Astrocyte of the cerebellum (primary cell): Measurements from ENCODE around the gene MGAT5.

Experiments used
- DNase-seq: peaks from one replicate; pipeline ENCODE4 v3.0.0-alpha.2; 2011; ENCODE audit warnings: low read depth
- H3K4me3 ChIP-seq: 2 replicates; pipeline ENCODE4 v1.5.1; 2011; ENCODE audit warnings: mild to moderate bottlenecking, low read depth, low read length, moderate library complexity
- CTCF ChIP-seq: IDR thresholded peaks from 2 replicates; pipeline ENCODE4 v1.5.1; 2012; ENCODE audit warnings: low read length, low read depth, moderate library complexity, mild to moderate bottlenecking; ENCODE audit errors: missing control alignments
- in situ Hi-C: cut with HindIII; loops from 2 replicates; pipeline ENCODE4 v1.10.0; 2017; ENCODE audit warnings: low sequenced_read_pairs

Gene MGAT5

DNA sequence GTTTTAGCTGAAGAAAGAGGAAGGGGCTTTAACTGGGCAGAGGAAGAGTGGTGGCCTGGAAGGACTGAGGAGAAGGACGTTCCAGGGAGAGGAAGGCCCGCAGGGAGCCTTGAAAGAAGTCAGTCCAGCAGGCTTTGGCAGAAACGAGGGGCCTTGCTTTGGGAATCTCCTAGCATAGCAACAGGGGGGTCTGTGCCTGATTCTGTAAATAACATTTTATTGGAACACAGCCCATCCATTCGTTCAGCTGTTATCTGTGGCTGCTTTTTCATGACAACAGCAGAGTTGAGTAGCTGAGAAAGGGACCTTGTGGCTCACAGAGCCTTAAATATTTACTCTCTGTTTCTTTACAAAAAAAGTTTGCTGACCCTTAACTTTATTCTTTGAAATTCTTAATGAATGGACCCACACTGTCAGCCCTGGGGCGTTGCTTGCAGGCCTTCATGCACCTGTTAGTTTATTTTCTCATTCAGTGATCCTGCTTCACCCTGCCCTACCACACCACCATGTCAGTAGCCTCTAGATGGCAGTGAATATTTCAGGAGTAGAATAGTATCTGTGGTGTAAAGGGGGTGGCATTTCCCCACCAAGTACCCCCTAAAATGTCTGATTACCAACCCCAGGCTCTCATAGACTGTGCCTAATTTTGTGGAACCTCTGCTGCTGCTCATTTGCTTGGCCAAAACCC, 61.0 kb downstream of the MGAT5 start:
- no peak for TF ChIP-seq CTCF
- H3K4me3 ChIP-seq = no peak overlapping the region
- in situ Hi-C loops = no loop called here
- DNase-seq = no peak

DNA sequence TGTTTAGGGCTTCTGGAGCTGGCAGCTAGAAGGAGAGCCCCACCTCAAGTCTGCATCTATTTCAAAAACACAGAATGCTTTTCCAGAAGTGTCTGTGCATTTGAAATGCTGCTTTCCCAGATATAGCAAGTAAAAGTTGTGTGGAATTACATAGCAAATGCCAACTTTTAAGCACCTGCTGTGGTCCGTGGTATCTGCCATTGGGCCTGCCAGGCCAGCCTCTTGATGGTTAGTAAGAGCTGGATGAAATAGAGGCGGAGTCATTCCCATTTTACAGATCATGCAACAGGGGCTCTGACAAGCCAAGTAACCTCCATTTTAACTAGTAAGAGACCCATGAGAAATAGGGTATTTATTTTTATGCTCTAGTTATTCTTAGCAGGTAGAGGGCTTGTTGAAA, 61.6 kb downstream of the MGAT5 start:
- in situ Hi-C loops = no loop called here
- no peak for TF ChIP-seq CTCF
- H3K4me3 ChIP-seq = no peak overlapping the region
- no peak for DNase-seq

- DNase-seq = no peak
- H3K4me3 ChIP-seq = no peak overlapping the region
- TF ChIP-seq CTCF = no peak
- in situ Hi-C loops = no loop called here
These were observed 65.9 kb downstream of the MGAT5 start for GRCh38 chr2:134319596-134320254.

- DNase-seq = no peak
- H3K4me3 ChIP-seq = no peak overlapping the region
- TF ChIP-seq CTCF = no peak
- in situ Hi-C loops = no loop called here
These were observed 67.1 kb downstream of the MGAT5 start for GRCh38 chr2:134320930-134321329.

GRCh38 chr2:134323777-134324176, 69.9 kb downstream of the MGAT5 start:
- TF ChIP-seq CTCF = no peak
- in situ Hi-C loops = no loop called here

GRCh38 chr2:134324430-134324829, 70.6 kb downstream of the MGAT5 start:
- H3K4me3 ChIP-seq = no peak overlapping the region
- no peak for TF ChIP-seq CTCF
- DNase-seq = no peak
- in situ Hi-C loops = no loop called here

More at GRCh38 chr2:134323777-134324176, 69.9 kb downstream of the MGAT5 start:
- no peak for DNase-seq
- no peak overlapping the region for H3K4me3 ChIP-seq
